ENCODE results near the gene GPANK1. TPM values are rescaled to one million over a fixed set of nuclear protein-coding genes. Genes with fewer than 3 reads are reported as not detected.

Gene GPANK1
- total and polyA plus RNA-seq, 9 of the 15 experiments (the other 6 are each of a cell fraction or from before 2014, with no cell fraction given) = 32.2 to 111 (median 46.3) TPM

DNA sequence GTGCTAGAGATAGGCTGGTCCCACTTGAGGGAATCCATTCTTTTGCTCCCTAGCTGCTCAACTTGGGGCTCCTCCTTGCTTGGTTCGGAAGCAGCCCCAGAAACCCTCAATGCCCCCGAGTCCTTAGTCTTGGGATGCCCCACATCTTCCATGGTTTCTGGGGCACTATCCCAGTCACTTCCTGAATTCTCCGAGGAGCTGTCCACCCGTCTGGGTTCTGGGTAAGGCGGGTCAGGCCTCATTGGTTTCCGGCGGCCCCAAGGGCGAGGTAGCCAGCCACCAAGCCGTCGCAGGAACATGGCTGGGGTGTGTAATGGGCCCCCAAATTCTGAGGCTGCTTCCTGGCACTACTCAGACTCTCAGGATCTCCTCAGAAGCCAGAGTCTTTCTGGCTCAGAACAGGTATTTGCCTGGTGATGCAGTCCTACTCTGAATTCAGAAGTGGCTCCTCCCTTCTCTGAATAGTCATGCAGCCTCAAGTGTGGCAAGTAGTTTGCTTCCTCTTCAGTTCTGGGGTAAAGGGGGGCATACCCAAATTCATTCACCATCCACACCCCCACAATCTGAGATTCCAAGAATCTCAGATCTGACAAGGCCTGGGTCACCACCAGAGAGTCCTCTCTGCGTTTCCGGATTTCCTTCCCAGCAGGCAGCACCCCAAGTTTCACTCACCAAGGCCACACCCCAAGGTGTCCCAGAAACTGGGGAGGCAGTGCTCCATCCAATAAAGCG lies 5.0 kb downstream of the GPANK1 start (continued):
- TF ChIP-seq, protein P1, sequence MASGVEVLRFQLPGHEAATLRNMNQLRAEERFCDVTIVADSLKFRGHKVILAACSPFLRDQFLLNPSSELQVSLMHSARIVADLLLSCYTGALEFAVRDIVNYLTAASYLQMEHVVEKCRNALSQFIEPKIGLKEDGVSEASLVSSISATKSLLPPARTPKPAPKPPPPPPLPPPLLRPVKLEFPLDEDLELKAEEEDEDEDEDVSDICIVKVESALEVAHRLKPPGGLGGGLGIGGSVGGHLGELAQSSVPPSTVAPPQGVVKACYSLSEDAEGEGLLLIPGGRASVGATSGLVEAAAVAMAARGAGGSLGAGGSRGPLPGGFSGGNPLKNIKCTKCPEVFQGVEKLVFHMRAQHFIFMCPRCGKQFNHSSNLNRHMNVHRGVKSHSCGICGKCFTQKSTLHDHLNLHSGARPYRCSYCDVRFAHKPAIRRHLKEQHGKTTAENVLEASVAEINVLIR (CRISPR knock-in tag; IDR thresholded peaks at IDR 0.05) = no peak; the same call in 1 of the 2 replicates
- TF ChIP-seq, protein P2, sequence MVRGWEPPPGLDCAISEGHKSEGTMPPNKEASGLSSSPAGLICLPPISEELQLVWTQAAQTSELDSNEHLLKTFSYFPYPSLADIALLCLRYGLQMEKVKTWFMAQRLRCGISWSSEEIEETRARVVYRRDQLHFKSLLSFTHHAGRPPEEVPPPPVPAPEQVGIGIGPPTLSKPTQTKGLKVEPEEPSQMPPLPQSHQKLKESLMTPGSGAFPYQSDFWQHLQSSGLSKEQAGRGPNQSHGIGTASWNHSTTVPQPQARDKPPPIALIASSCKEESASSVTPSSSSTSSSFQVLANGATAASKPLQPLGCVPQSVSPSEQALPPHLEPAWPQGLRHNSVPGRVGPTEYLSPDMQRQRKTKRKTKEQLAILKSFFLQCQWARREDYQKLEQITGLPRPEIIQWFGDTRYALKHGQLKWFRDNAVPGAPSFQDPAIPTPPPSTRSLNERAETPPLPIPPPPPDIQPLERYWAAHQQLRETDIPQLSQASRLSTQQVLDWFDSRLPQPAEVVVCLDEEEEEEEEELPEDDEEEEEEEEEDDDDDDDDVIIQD (CRISPR knock-in tag; IDR thresholded peaks at IDR 0.05) = 0 out of 2 replicates have a peak, but pooled peaks have one; percentile 74
- TF ChIP-seq GATAD2B (IDR thresholded peaks at IDR 0.05; ENCODE audit: borderline replicate concordance) (no peak), BRF2 (IDR thresholded peaks at IDR 0.05; ENCODE audit: borderline replicate concordance, insufficient read depth, insufficient read length) (no peak), ZNF79 (CRISPR knock-in tag; IDR thresholded peaks at IDR 0.05; ENCODE audit: low read depth) (no peak), HNRNPK (IDR thresholded peaks at IDR 0.05; ENCODE audit: low read depth, low read length, poor library complexity, severe bottlenecking) (no peak), MCM7 (IDR thresholded peaks at IDR 0.05) (no peak), RBM17 (IDR thresholded peaks at IDR 0.05; ENCODE audit: borderline replicate concordance, low read depth, low read length) (no peak), MTF1 (CRISPR knock-in tag; IDR thresholded peaks at IDR 0.05; ENCODE audit: borderline replicate concordance) (0 out of 2 replicates have a peak, but pooled peaks have one; percentile 76), SRSF3 (IDR thresholded peaks at IDR 0.05; ENCODE audit: insufficient read depth, low read length) (no peak), MAFK (IDR thresholded peaks at IDR 0.05; ENCODE audit: low read length) (no peak)
- TF ChIP-seq, protein P3, sequence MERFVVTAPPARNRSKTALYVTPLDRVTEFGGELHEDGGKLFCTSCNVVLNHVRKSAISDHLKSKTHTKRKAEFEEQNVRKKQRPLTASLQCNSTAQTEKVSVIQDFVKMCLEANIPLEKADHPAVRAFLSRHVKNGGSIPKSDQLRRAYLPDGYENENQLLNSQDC (CRISPR knock-in tag; IDR thresholded peaks at IDR 0.05) = no peak
- TF ChIP-seq, protein P4, sequence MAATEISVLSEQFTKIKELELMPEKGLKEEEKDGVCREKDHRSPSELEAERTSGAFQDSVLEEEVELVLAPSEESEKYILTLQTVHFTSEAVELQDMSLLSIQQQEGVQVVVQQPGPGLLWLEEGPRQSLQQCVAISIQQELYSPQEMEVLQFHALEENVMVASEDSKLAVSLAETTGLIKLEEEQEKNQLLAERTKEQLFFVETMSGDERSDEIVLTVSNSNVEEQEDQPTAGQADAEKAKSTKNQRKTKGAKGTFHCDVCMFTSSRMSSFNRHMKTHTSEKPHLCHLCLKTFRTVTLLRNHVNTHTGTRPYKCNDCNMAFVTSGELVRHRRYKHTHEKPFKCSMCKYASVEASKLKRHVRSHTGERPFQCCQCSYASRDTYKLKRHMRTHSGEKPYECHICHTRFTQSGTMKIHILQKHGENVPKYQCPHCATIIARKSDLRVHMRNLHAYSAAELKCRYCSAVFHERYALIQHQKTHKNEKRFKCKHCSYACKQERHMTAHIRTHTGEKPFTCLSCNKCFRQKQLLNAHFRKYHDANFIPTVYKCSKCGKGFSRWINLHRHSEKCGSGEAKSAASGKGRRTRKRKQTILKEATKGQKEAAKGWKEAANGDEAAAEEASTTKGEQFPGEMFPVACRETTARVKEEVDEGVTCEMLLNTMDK (IDR thresholded peaks at IDR 0.05; ENCODE audit: borderline replicate concordance, insufficient read depth, low read depth, low read length, poor library complexity, severe bottlenecking) = no peak
